HG02623 (cell line): Measurements from ENCODE around the gene ZFP3.
"Not testable (repeated sequence)": the region's sequence is repeated elsewhere in the genome, so short reads cannot be mapped to it uniquely, and the experiment has no call there.

Experiments
- ATAC-seq: cut with Tn5 transposase; IDR thresholded peaks from one replicate; pipeline ENCODE4 v1.9.1; 2021; ENCODE audit warnings: moderate library complexity; ENCODE audit not compliant: unreplicated experiment

ZFP3 gene

GRCh38 chr17:5124125-5124760 lies 46.0 kb downstream of the ZFP3 start:
- not testable (repeated sequence) for ATAC-seq

- not testable (repeated sequence) for ATAC-seq
Observed at GRCh38 chr17:5124896-5125295, 46.6 kb downstream of the ZFP3 start.

- ATAC-seq, result no peak
Observed at GRCh38 chr17:5126719-5127488, 48.6 kb downstream of the ZFP3 start.

GRCh38 chr17:5127910-5128309 lies 49.6 kb downstream of the ZFP3 start:
- ATAC-seq, result no peak

GRCh38 chr17:5128387-5128786 lies 50.1 kb downstream of the ZFP3 start:
- not testable (repeated sequence) for ATAC-seq

GRCh38 chr17:5128905-5129535 lies 50.8 kb downstream of the ZFP3 start:
- no peak for ATAC-seq

GRCh38 chr17:5129770-5130169 lies 51.5 kb downstream of the ZFP3 start:
- not testable (repeated sequence) for ATAC-seq

GRCh38 chr17:5130261-5130660 lies 52.0 kb downstream of the ZFP3 start:
- ATAC-seq, result not testable (repeated sequence)

- not testable (repeated sequence) for ATAC-seq
Observed at GRCh38 chr17:5130687-5131086, 52.4 kb downstream of the ZFP3 start.

GRCh38 chr17:5131146-5131715 lies 53.0 kb downstream of the ZFP3 start:
- ATAC-seq, result no peak

GRCh38 chr17:5131799-5132502 lies 53.7 kb downstream of the ZFP3 start:
- ATAC-seq, result not testable (repeated sequence)

- ATAC-seq, result not testable (repeated sequence)
Observed at GRCh38 chr17:5132503-5133225, 54.4 kb downstream of the ZFP3 start.

GRCh38 chr17:5133311-5133710 lies 55.0 kb downstream of the ZFP3 start:
- no peak for ATAC-seq

GRCh38 chr17:5133961-5134360 lies 55.7 kb downstream of the ZFP3 start:
- not testable (repeated sequence) for ATAC-seq

- ATAC-seq, result not testable (repeated sequence)
Observed at GRCh38 chr17:5134571-5134970, 56.3 kb downstream of the ZFP3 start.

GRCh38 chr17:5135131-5135712 lies 57.0 kb downstream of the ZFP3 start:
- ATAC-seq, result not testable (repeated sequence)

GRCh38 chr17:5135726-5136579 lies 57.7 kb downstream of the ZFP3 start:
- no peak for ATAC-seq

GRCh38 chr17:5136580-5137412 lies 58.5 kb downstream of the ZFP3 start:
- ATAC-seq, result not testable (repeated sequence)
